Endothelial cell of umbilical vein (primary cell): Measurements from ENCODE around the gene SPATA22. TPM values are rescaled to one million over a fixed set of nuclear protein-coding genes. Genes with fewer than 3 reads are reported as not detected.

Experiments
- BruUV-seq: library from RNA; stranded (reverse); fragments of 400-500 nt; replicated peaks from 2 replicates; lab custom pipeline; 2021; lab: Mats Ljungman, UMichigan
- CTCF ChIA-PET: fragments of 300-600, 350-600 bp; sonication (Branson Sonifier 250); formaldehyde crosslinking; loops from one replicate; lab custom pipeline; 2021; ENCODE audit warnings: antibody characterized with exemption, inconsistent platforms; lab: Charles Lee
- POLR2A ChIA-PET: fragments of 300-600, 350-600 bp; sonication (Branson Sonifier 250); formaldehyde crosslinking; loops from one replicate; lab custom pipeline; 2021; ENCODE audit warnings: antibody characterized with exemption, inconsistent platforms; lab: Charles Lee
- DNase-seq: peaks from one replicate; pipeline ENCODE4 v3.0.0-alpha.2; 2011; ENCODE audit warnings: low read depth, low spot score
- FAIRE-seq: peaks from 2 replicates; lab custom pipeline; 2011; peaks lifted over from hg19 to GRCh38; lab: Jason Lieb, UNC
- H2AFZ ChIP-seq: 2 replicates; pipeline ENCODE4 v1.6.0; 2012; ENCODE audit warnings: low read depth, low read length, control low read depth, inconsistent platforms
- H3K27ac ChIP-seq: 2 replicates; pipeline ENCODE4 v1.5.1; 2011; ENCODE audit warnings: low read depth, mild to moderate bottlenecking, control low read depth, low read length, moderate library complexity; ENCODE audit not compliant: insufficient read depth
- H3K27me3 ChIP-seq, 2 experiments: 2 replicates each; pipeline versions ENCODE4 v1.6.0 to v1.6.1; 2011; ENCODE audit warnings: low read length in 2 of 2, mixed read lengths in 1 of 2; ENCODE audit not compliant: control insufficient read depth in 2 of 2, insufficient read depth in 2 of 2
- H3K36me3 ChIP-seq, 2 experiments: 2 replicates in 1 of 2; 3 replicates in 1 of 2; pipeline ENCODE4 v1.5.1; 2011; ENCODE audit warnings: low read length in 2 of 2, mild to moderate bottlenecking in 1 of 2, moderate library complexity in 1 of 2; ENCODE audit not compliant: control insufficient read depth in 2 of 2, insufficient read depth in 2 of 2; ENCODE audit errors: extremely low read depth in 1 of 2
- H3K4me1 ChIP-seq: 3 replicates; pipeline ENCODE4 v1.5.1; 2011; ENCODE audit warnings: mild to moderate bottlenecking, low read length; ENCODE audit not compliant: control insufficient read depth, insufficient read depth; ENCODE audit errors: extremely low read depth
- H3K4me2 ChIP-seq: 2 replicates; pipeline ENCODE4 v1.6.1; 2011; ENCODE audit warnings: low read length, control low read depth, mixed read lengths; ENCODE audit not compliant: insufficient read depth
- H3K4me3 ChIP-seq, 3 experiments: fragments of 200-600 bp in 1 of 3; sonication (generic), shearing (Covaris generic) in 1 of 3; replicated peaks in 1 of 3; 2 replicates each; pipeline ENCODE4 v1.5.1; 2011 to 2016; ENCODE audit warnings: control low read depth in 3 of 3, low read length in 3 of 3, mild to moderate bottlenecking in 2 of 3, inconsistent platforms in 1 of 3, low read depth in 1 of 3, moderate library complexity in 1 of 3; ENCODE audit not compliant: insufficient read depth in 1 of 3
- H3K79me2 ChIP-seq: 2 replicates; pipeline ENCODE4 v1.6.0; 2012; ENCODE audit warnings: low read length, inconsistent platforms; ENCODE audit not compliant: control insufficient read depth, insufficient read depth
- H3K9ac ChIP-seq: replicated peaks from 2 replicates; pipeline ENCODE3; 2011; ENCODE audit warnings: low read length, control low read depth; ENCODE audit not compliant: insufficient read depth; ENCODE audit errors: extremely low read depth
- H3K9me1 ChIP-seq: replicated peaks from 3 replicates; pipeline ENCODE4 v1.6.0; 2011; ENCODE audit warnings: mild to moderate bottlenecking, low read length; ENCODE audit not compliant: control insufficient read depth, insufficient read depth; ENCODE audit errors: extremely low read depth
- H3K9me3 ChIP-seq: replicated peaks from 2 replicates; pipeline ENCODE4 v1.5.1; 2012; ENCODE audit warnings: low read length, inconsistent platforms; ENCODE audit not compliant: control insufficient read depth, insufficient read depth
- H4K20me1 ChIP-seq: replicated peaks from 2 replicates; pipeline ENCODE3; 2011; ENCODE audit warnings: mild to moderate bottlenecking, low read length; ENCODE audit not compliant: control insufficient read depth, insufficient read depth; ENCODE audit errors: extremely low read depth
- EZH2 ChIP-seq: IDR thresholded peaks from 2 replicates; pipeline ENCODE4 v1.6.1; 2012; ENCODE audit warnings: borderline replicate concordance, low read depth, mild to moderate bottlenecking, moderate library complexity, low read length, inconsistent platforms; ENCODE audit not compliant: severe bottlenecking
- FOS ChIP-seq: IDR thresholded peaks from 2 replicates; pipeline ENCODE4 v1.6.1; 2011; ENCODE audit warnings: mild to moderate bottlenecking, low read length, moderate library complexity, borderline replicate concordance; ENCODE audit not compliant: insufficient read depth
- GATA2 ChIP-seq: IDR thresholded peaks from 2 replicates; pipeline ENCODE4 v1.7.0; 2011; ENCODE audit warnings: low read depth, mild to moderate bottlenecking, moderate library complexity, mixed read lengths, low read length; ENCODE audit not compliant: insufficient read length, insufficient read depth
- JUN ChIP-seq: IDR thresholded peaks from 2 replicates; pipeline ENCODE4 v1.6.1; 2011; ENCODE audit warnings: borderline replicate concordance, low read depth; ENCODE audit not compliant: insufficient read length, insufficient read depth
- MYC ChIP-seq: IDR thresholded peaks from one replicate; pipeline ENCODE4 v1.6.1; 2011; ENCODE audit warnings: mild to moderate bottlenecking, low read depth, low read length
- POLR2A ChIP-seq: IDR thresholded peaks from 2 replicates; pipeline ENCODE4 v1.6.1; 2012; ENCODE audit warnings: low read depth, mild to moderate bottlenecking, control low read depth, low read length
- POLR2AphosphoS5 ChIP-seq: IDR thresholded peaks from 2 replicates; pipeline ENCODE4 v1.6.1; 2012; ENCODE audit warnings: low read depth, mild to moderate bottlenecking, control low read depth, low read length, moderate library complexity; ENCODE audit not compliant: insufficient read depth
- dilution Hi-C: fragments of 300-500 bp; cut with MboI; formaldehyde crosslinking; loops from one replicate; pipeline ENCODE4 v1.15.0; 2019; ENCODE audit warnings: low sequenced_read_pairs; ENCODE audit not compliant: extremely low pct_ligation_motif_present
- intact Hi-C: fragments of 100-400 bp; cut with micrococcal nuclease; formaldehyde crosslinking; loops from one replicate; pipeline ENCODE4 v1.10.0; 2022
- polyA plus RNA-seq, 4 experiments: library from polyadenylated mRNA; depleted of rRNA in 3 of 4; stranded (reverse) in 3 of 4; unstranded in 1 of 4; fragments of >200 nt; gene quantifications; 2 replicates each; pipeline versions ENCODE4 v1.2.1 to v1.2.3, GENCODE V29; 2011 to 2012; ENCODE audit warnings: missing spikeins in 1 of 4
- total RNA-seq: library from RNA; stranded (reverse); gene quantifications from 2 replicates; pipeline ENCODE4 v1.2.3, GENCODE V29; 2021
- TF ChIP-seq, protein P1 (sequence below): IDR thresholded peaks from 2 replicates; pipeline ENCODE4 v1.6.1; 2011; ENCODE audit not compliant: insufficient read depth, insufficient read length
- TF ChIP-seq, protein P2 (sequence below), 2 donors: IDR thresholded peaks; 1 replicate in 1 of 2; 2 replicates in 1 of 2; pipeline ENCODE4 v1.5.1; 2011; ENCODE audit warnings: low read length in 2 of 2, mild to moderate bottlenecking in 2 of 2, moderate library complexity in 2 of 2, control low read depth in 1 of 2, inconsistent platforms in 1 of 2, low read depth in 1 of 2; ENCODE audit not compliant: insufficient read depth in 1 of 2; ENCODE audit errors: extremely low read depth in 1 of 2

The SPATA22 gene
- total and polyA plus RNA-seq, 2 donors (not counting 3 experiments of a cell fraction or from before 2014, with no cell fraction given), result 4.3 TPM; not detected in 1

DNA sequence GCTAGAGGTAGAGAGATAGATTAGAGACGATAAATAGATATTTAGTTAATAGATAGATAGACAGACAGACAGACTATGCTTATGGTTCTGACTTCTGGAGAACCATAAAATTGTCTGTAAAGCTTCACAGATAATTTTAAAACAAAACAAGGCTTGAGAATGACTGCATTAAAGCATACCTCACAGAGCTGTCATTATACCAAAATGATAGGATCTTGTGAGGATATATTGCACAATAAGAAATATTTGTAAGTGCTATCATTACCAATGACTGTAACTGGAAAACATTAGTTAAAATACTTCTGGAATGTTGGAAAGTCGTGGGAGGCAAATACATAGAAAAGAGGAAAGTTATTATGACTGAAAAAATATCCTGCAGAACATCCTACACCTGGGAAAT is 69.8 kb downstream of the SPATA22 start:
- H3K79me2 ChIP-seq, result no peaks in the 10 kb centered on the region
- FAIRE-seq (no peak), DNase-seq (no peak)
- dilution Hi-C loops (no loop called here), intact Hi-C loops (no loop called here)
- H3K4me1 ChIP-seq, result no peaks in the 10 kb centered on the region
- H3K9me1 ChIP-seq, result no peaks in the 10 kb centered on the region
- no peaks in the 10 kb centered on the region for H3K9me3 ChIP-seq
- BruUV-seq, result no TSS peak
- ChIA-PET CTCF (no interaction called here), POLR2A (no interaction called here)
- no peak overlapping the region for H2AFZ ChIP-seq
- TF ChIP-seq, protein P1, sequence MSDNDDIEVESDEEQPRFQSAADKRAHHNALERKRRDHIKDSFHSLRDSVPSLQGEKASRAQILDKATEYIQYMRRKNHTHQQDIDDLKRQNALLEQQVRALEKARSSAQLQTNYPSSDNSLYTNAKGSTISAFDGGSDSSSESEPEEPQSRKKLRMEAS, result no peak
- no peak for TF ChIP-seq EZH2
- TF ChIP-seq JUN, result no peak
- TF ChIP-seq FOS, result no peak
- TF ChIP-seq, protein P2, sequence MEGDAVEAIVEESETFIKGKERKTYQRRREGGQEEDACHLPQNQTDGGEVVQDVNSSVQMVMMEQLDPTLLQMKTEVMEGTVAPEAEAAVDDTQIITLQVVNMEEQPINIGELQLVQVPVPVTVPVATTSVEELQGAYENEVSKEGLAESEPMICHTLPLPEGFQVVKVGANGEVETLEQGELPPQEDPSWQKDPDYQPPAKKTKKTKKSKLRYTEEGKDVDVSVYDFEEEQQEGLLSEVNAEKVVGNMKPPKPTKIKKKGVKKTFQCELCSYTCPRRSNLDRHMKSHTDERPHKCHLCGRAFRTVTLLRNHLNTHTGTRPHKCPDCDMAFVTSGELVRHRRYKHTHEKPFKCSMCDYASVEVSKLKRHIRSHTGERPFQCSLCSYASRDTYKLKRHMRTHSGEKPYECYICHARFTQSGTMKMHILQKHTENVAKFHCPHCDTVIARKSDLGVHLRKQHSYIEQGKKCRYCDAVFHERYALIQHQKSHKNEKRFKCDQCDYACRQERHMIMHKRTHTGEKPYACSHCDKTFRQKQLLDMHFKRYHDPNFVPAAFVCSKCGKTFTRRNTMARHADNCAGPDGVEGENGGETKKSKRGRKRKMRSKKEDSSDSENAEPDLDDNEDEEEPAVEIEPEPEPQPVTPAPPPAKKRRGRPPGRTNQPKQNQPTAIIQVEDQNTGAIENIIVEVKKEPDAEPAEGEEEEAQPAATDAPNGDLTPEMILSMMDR (IDR thresholded peaks at IDR 0.05; ENCODE audit: extremely low read depth in 1 of 2, insufficient read depth in 1 of 2, low read depth in 1 of 2, low read length in 2 of 2), result no peak
- no peak for TF ChIP-seq POLR2A
- no peak for TF ChIP-seq MYC
- no peak for TF ChIP-seq POLR2AphosphoS5
- no peak for TF ChIP-seq GATA2
- H3K4me3 ChIP-seq, result no peak overlapping the region
- no peak overlapping the region for H3K27ac ChIP-seq
- H3K27me3 ChIP-seq, result no peaks in the 10 kb centered on the region
- H3K36me3 ChIP-seq, result no peaks in the 10 kb centered on the region
- no peak overlapping the region for H3K9ac ChIP-seq
- no peak overlapping the region for H3K4me2 ChIP-seq
- H4K20me1 ChIP-seq, result no peaks in the 10 kb centered on the region
